HG03280 (cell line): ENCODE results near the gene HECTD3.
"Not testable (repeated sequence)": the region's sequence is repeated elsewhere in the genome, so short reads cannot be mapped to it uniquely, and the experiment has no call there.

Source experiments
- ATAC-seq: cut with Tn5 transposase; IDR thresholded peaks from one replicate; pipeline ENCODE4 v1.9.1; 2021; ENCODE audit warnings: mild to moderate bottlenecking, moderate library complexity; ENCODE audit not compliant: unreplicated experiment

Gene HECTD3

GRCh38 chr1:44994309-44994898 lies 16.7 kb downstream of the HECTD3 start:
- no peak for ATAC-seq

DNA sequence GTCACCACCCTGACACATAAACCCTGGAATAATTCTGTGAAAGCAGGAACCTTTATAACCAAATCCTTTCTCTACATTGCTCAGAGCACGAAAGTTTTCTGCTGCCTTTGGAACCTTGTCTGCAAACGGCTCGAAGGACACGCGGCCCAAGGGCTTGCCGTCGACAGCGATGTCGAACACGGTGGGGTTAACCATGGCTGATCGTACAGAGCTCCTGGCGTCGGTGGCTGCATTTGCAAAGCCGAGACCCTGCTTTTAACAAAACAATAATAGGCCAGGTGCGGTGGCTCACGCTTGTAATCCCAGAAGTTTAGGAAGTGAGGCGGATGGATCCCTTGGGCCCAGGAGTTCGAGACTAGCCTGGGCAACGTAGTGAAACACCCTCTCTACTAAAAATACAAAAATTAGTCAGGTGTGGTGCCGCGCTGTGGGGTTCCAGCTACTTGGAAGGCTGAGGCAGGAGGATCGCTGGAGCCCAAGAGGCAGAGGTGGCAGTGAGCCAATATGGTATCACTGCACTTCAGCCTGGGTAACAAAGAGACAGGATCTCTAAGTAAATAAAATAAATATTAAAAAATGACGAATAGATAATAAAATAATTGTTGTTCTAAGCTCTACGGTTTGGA lies 22.5 kb downstream of the HECTD3 start:
- no peak for ATAC-seq

- ATAC-seq, result peak; percentile 6
Observed at GRCh38 chr1:44985747-44986359, 25.3 kb downstream of the HECTD3 start.

GRCh38 chr1:44977372-44977771 lies 33.8 kb downstream of the HECTD3 start:
- ATAC-seq, result not testable (repeated sequence)

DNA sequence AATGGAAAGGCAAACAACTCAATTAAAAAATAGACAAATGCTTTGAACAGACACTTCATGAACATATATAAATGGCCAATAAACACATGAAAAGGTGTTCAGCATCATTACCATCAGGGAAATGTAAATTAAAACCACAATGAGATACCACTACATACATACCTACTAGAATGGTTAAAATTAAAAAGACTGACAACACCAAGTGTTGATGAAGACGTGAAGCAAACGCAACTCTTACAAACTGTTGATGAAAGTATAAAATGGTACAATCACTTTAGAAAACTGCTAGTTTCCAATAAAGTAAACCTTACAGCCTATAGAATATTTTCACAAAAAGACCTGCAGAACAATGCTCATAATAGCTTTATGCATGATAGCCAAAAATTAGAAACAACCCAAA lies 34.9 kb downstream of the HECTD3 start:
- no peak for ATAC-seq

- ATAC-seq, result no peak
Observed at GRCh38 chr1:44973645-44974044, 37.5 kb downstream of the HECTD3 start.

- ATAC-seq, result no peak
Observed at GRCh38 chr1:44970317-44970716, 40.8 kb downstream of the HECTD3 start.

DNA sequence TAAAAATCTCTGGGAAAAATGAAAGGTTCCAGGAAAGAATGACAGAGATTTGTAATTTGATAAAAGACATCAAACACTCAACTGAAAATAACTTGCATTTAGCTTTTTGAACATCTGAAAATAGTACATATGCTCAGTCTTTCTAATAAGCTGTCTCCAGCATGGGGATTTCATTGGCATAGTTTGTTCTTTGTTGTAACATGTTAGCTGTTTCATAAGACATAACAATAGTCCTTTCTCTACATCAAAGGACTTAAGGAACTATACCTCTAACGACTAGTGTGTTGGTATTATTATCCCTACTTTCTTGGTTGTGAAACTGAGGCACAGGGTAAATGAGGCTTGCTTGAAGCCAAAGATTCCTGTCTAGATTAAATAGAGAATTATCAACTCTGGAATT lies 46.7 kb downstream of the HECTD3 start:
- ATAC-seq, result no peak

GRCh38 chr1:44962729-44963128 lies 48.4 kb downstream of the HECTD3 start:
- no peak for ATAC-seq

DNA sequence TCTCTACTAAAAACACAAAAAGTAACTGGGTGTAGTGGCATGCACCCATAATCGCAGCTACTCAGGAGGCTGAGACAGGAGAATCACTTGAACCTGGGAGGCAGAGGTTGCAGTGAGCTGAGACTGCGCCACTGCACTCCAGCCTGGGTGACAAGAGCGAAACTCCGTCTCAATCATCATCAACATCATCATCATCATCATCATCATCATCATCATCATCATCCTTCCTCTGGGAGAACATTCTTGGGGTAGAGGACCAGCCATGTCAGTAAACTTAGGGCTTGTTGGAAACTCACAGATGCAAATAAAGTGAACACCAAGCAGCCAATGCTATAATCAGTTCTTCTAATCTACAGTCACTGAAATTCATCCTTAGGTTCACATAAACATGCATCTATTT lies 49.1 kb downstream of the HECTD3 start:
- not testable (repeated sequence) for ATAC-seq

- ATAC-seq, result not testable (repeated sequence)
Observed at GRCh38 chr1:44957566-44957965, 53.6 kb downstream of the HECTD3 start.

DNA sequence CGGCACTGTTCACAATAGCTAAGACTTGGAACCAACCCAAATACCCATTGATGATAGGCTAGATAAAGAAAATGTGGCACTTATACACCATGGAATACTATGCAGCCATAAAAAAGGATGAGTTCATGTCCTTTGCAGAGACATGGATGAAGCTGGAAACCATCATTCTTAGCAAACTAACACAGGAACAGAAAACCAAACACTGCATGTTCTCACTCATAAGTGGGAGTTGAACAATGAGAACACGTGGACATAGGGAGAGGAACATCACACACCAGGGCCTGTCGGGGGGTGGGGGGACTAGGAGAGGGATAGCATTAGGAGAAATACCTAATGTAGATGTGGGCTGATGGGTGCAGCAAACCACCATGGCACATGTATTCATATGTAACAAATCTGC lies 55.0 kb downstream of the HECTD3 start:
- ATAC-seq, result not testable (repeated sequence)
